K562 (cell line): Measurements from ENCODE around the gene SPINT2. TPM values are rescaled to one million over a fixed set of nuclear protein-coding genes. Genes with fewer than 3 reads are reported as not detected.

Experiments used
- ATAC-seq: fragments of 200-7000 bp; cut with Tn5 transposase; 3 replicates; pipeline ENCODE4 v1.9.1; 2020; ENCODE audit warnings: moderate library complexity
- BruUV-seq: library from RNA; stranded (reverse); fragments of 400-500 nt; replicated peaks from 2 replicates; lab custom pipeline; 2021; lab: Mats Ljungman, UMichigan
- CTCF ChIA-PET: fragments of 300-600 bp; formaldehyde crosslinking; extraction: SDS; loops from one replicate; lab custom pipeline; 2021; ENCODE audit warnings: low intra/inter-chr PET ratio; lab: Yijun Ruan, JAX
- POLR2A ChIA-PET: fragments of 300-600, 350-650 bp; sonication (Branson Sonifier 250); formaldehyde crosslinking; extraction: SDS; loops from one replicate; lab custom pipeline; 2021; ENCODE audit warnings: antibody characterized with exemption, inconsistent platforms; lab: Yijun Ruan, JAX
- DNase-seq, 4 experiments: peaks; one replicate each; pipeline versions ENCODE4 v3.0.0 to v3.0.0-alpha.2; 2011 to 2018; ENCODE audit warnings: low spot score in 3 of 4, mixed read lengths in 3 of 4; ENCODE audit errors: extremely low read depth in 1 of 4
- FAIRE-seq: peaks from 2 replicates; lab custom pipeline; 2011; peaks lifted over from hg19 to GRCh38; lab: Jason Lieb, UNC
- H2AFZ ChIP-seq: 2 replicates; pipeline ENCODE4 v1.6.0; 2011; ENCODE audit warnings: low read depth, low read length, control low read depth, inconsistent platforms
- H3K27ac ChIP-seq: fragments of 200-600 bp; 3 replicates; pipeline ENCODE4 v1.8.0; 2011; ENCODE audit warnings: low read depth, mild to moderate bottlenecking, control low read depth, inconsistent platforms, low read length, moderate library complexity, mixed read lengths; ENCODE audit errors: extremely low read depth
- H3K27me3 ChIP-seq, 2 experiments: fragments of 300-600 bp in 1 of 2; 2 replicates in 1 of 2; 3 replicates in 1 of 2; pipeline versions ENCODE4 v1.6.0 to v1.8.0; 2011; ENCODE audit warnings: inconsistent platforms in 2 of 2, low read length in 2 of 2, mild to moderate bottlenecking in 1 of 2, mixed read lengths in 1 of 2, moderate library complexity in 1 of 2; ENCODE audit not compliant: control insufficient read depth in 2 of 2, insufficient read depth in 2 of 2
- H3K36me3 ChIP-seq: fragments of 300-600 bp; 3 replicates; pipeline ENCODE4 v1.8.0; 2011; ENCODE audit warnings: mild to moderate bottlenecking, low read length, inconsistent platforms; ENCODE audit not compliant: control insufficient read depth, insufficient read depth
- H3K4me1 ChIP-seq, 2 experiments: fragments of 200-600 bp in 1 of 2; replicated peaks in 1 of 2; 2 replicates in 1 of 2; 3 replicates in 1 of 2; pipeline versions ENCODE4 v1.5.1 to v1.8.0; 2011; ENCODE audit warnings: inconsistent platforms in 2 of 2, low read length in 2 of 2, mild to moderate bottlenecking in 1 of 2, mixed read lengths in 1 of 2, moderate library complexity in 1 of 2; ENCODE audit not compliant: control insufficient read depth in 2 of 2, insufficient read depth in 2 of 2
- H3K4me2 ChIP-seq: 2 replicates; pipeline ENCODE4 v1.6.1; 2011; ENCODE audit warnings: low read length, control low read depth, inconsistent platforms, mixed read lengths; ENCODE audit not compliant: insufficient read depth
- H3K4me3 ChIP-seq: fragments of 200-600 bp; sonication (generic), shearing (Covaris generic); 2 replicates; pipeline ENCODE4 v1.5.1; 2016; ENCODE audit warnings: control low read depth, inconsistent platforms
- H3K79me2 ChIP-seq: fragments of 200-600 bp; 3 replicates; pipeline ENCODE4 v1.8.0; 2011; ENCODE audit warnings: low read length, inconsistent platforms; ENCODE audit not compliant: control insufficient read depth, insufficient read depth
- H3K9ac ChIP-seq, 2 experiments: 2 replicates each; pipeline versions ENCODE4 v1.6.0 to v1.6.1; 2011; ENCODE audit warnings: low read depth in 2 of 2, low read length in 2 of 2, control low read depth in 1 of 2, inconsistent platforms in 1 of 2, mild to moderate bottlenecking in 1 of 2, mixed read lengths in 1 of 2; ENCODE audit not compliant: insufficient read depth in 1 of 2
- H3K9me1 ChIP-seq: one replicate; pipeline ENCODE4 v1.6.0; 2011; ENCODE audit warnings: inconsistent platforms, mild to moderate bottlenecking, low read length, moderate library complexity; ENCODE audit not compliant: control insufficient read depth, insufficient read depth
- H3K9me3 ChIP-seq: replicated peaks from 2 replicates; pipeline ENCODE4 v1.5.1; 2011; ENCODE audit warnings: low read depth, low read length, inconsistent platforms; ENCODE audit not compliant: control insufficient read depth, insufficient read depth
- H4K20me1 ChIP-seq: replicated peaks from 2 replicates; pipeline ENCODE4 v1.6.1; 2011; ENCODE audit warnings: low read length, inconsistent platforms, mixed read lengths; ENCODE audit not compliant: control insufficient read depth, insufficient read depth
- ADNP ChIP-seq: fragments of 200-800 bp; sonication (Bioruptor generic); IDR thresholded peaks from 2 replicates; pipeline ENCODE4 v1.6.1; 2016; ENCODE audit warnings: missing genetic modification characterization, missing compliant biosample characterization
- BCOR ChIP-seq: fragments of 450-650 bp; IDR thresholded peaks from 2 replicates; pipeline ENCODE4 v1.6.1; 2016
- CAMTA2 ChIP-seq: fragments of 250-450 bp; sonication (Bioruptor Pico); conservative IDR thresholded peaks from 2 replicates; pipeline ENCODE4 v1.5.1; 2022
- CBX1 ChIP-seq: sonication (generic); IDR thresholded peaks from 2 replicates; pipeline ENCODE4 v1.6.1; 2016; ENCODE audit warnings: antibody characterized with exemption, low read depth, mild to moderate bottlenecking
- CBX3 ChIP-seq, 2 experiments: IDR thresholded peaks; 1 replicate in 1 of 2; 2 replicates in 1 of 2; pipeline ENCODE4 v1.6.1; 2012; ENCODE audit warnings: inconsistent platforms in 2 of 2, low read length in 2 of 2, borderline replicate concordance in 1 of 2, control low read depth in 1 of 2
- CHD4 ChIP-seq: fragments of 200-600 bp; sonication (generic); IDR thresholded peaks from 3 replicates; pipeline ENCODE4 v1.6.1; 2012; ENCODE audit warnings: low read depth, mild to moderate bottlenecking, mixed read lengths, low read length, inconsistent platforms; ENCODE audit not compliant: insufficient read depth, insufficient replicate concordance, poor library complexity, severe bottlenecking
- HDAC1 ChIP-seq, 2 experiments: fragments of 450-650 bp; IDR thresholded peaks; 2 replicates each; pipeline ENCODE4 v1.6.1; 2016 to 2017; ENCODE audit warnings: inconsistent platforms in 1 of 2, mild to moderate bottlenecking in 1 of 2, moderate library complexity in 1 of 2
- HDAC2 ChIP-seq: fragments of 450-650 bp; IDR thresholded peaks from 2 replicates; pipeline ENCODE4 v1.6.1; 2016; ENCODE audit warnings: mild to moderate bottlenecking
- KDM1A ChIP-seq, 2 experiments: fragments of 450-650 bp; IDR thresholded peaks; 2 replicates each; pipeline ENCODE4 v1.6.1; 2016; ENCODE audit warnings: mild to moderate bottlenecking in 2 of 2
- PTBP1 ChIP-seq: fragments of 200-400 bp; formaldehyde crosslinking; IDR thresholded peaks from 2 replicates; pipeline ENCODE4 v1.6.1; 2017; ENCODE audit warnings: low read depth, low read length
- RBM25 ChIP-seq: fragments of 200-400 bp; formaldehyde crosslinking; IDR thresholded peaks from 2 replicates; pipeline ENCODE4 v1.6.1; 2018; ENCODE audit warnings: low read length, low read depth, moderate library complexity; ENCODE audit not compliant: severe bottlenecking
- RCOR1 ChIP-seq, 2 experiments: IDR thresholded peaks; 2 replicates each; pipeline ENCODE4 v1.6.1; 2012; ENCODE audit warnings: low read depth in 2 of 2, low read length in 2 of 2, borderline replicate concordance in 1 of 2, improper control_type of control experiment in 1 of 2
- SMARCA5 ChIP-seq: fragments of 450-650 bp; IDR thresholded peaks from 2 replicates; pipeline ENCODE4 v1.6.1; 2016
- WGBS: fragments of 100-300 bp; shearing (Covaris generic); methylation state at CpG from one replicate; pipeline ENCODE4 v1.1.6; 2016; ENCODE audit warnings: low coverage, mixed read lengths; ENCODE audit not compliant: insufficient coverage; ENCODE audit errors: missing lambda C conversion rate; 5-methylcytosine and 5-hydroxymethylcytosine counted together
- in situ Hi-C: fragments of 300-500 bp; cut with MboI; formaldehyde crosslinking; loops from 4 replicates; pipeline ENCODE4 v1.15.0; 2018; ENCODE audit warnings: inconsistent platforms, mixed read lengths
- intact Hi-C: fragments of 100-400 bp; cut with micrococcal nuclease; formaldehyde crosslinking; loops from 2 replicates; pipeline ENCODE4 v1.14.2; 2022
- polyA plus RNA-seq, 8 experiments: library from polyadenylated mRNA; depleted of rRNA in 4 of 8; stranded (reverse) in 5 of 8; unstranded in 3 of 8; fragments of >200 nt; fragmentation: Nextera tagmentation in 2 of 8; fragmentation: Illumina TruSeq in 1 of 8; extraction: Ambion mirVana in 2 of 8; extraction: Trizol in 1 of 8; gene quantifications; 2 replicates each; pipeline versions ENCODE4 v1.2.1 to v1.2.3, GENCODE V29; 2011 to 2014; ENCODE audit warnings: inconsistent platforms in 1 of 8, missing spikeins in 1 of 8
- total RNA-seq, 7 experiments: library from RNA; depleted of rRNA in 6 of 7; stranded (reverse); fragments of >200 nt in 6 of 7; fragmentation: Illumina TruSeq in 2 of 7; extraction: Trizol in 2 of 7; gene quantifications; 2 replicates each; pipeline versions ENCODE4 v1.2.1 to v1.2.3, GENCODE V29; 2011 to 2021; ENCODE audit warnings: low replicate concordance in 1 of 7
- TF ChIP-seq, protein P1 (sequence below), 3 experiments: fragments of 200-800 bp in 1 of 3; sonication (Bioruptor generic) in 1 of 3; sonication (generic) in 1 of 3; formaldehyde crosslinking in 1 of 3; IDR thresholded peaks; 2 replicates each; pipeline versions ENCODE4 v1.6.1 to v1.8.0; 2016 to 2022; ENCODE audit warnings: mild to moderate bottlenecking in 2 of 3, missing compliant biosample characterization in 2 of 3, missing genetic modification characterization in 2 of 3, missing genetic modification reagents in 1 of 3
- TF ChIP-seq, protein P2 (sequence below), 2 experiments: fragments of 450-650 bp in 1 of 2; sonication (generic) in 1 of 2; formaldehyde crosslinking in 1 of 2; IDR thresholded peaks in 1 of 2; conservative IDR thresholded peaks in 1 of 2; 2 replicates each; pipeline versions ENCODE4 v1.6.1 to v1.8.1; 2016 to 2023; ENCODE audit warnings: mild to moderate bottlenecking in 2 of 2, moderate library complexity in 2 of 2, inconsistent platforms in 1 of 2, missing genetic modification reagents in 1 of 2

Gene SPINT2
- total and polyA plus RNA-seq, 9 of the 15 experiments (the other 6 are each of a cell fraction or from before 2014, with no cell fraction given) = 0.65 to 4.5 (median 3.4) TPM

DNA sequence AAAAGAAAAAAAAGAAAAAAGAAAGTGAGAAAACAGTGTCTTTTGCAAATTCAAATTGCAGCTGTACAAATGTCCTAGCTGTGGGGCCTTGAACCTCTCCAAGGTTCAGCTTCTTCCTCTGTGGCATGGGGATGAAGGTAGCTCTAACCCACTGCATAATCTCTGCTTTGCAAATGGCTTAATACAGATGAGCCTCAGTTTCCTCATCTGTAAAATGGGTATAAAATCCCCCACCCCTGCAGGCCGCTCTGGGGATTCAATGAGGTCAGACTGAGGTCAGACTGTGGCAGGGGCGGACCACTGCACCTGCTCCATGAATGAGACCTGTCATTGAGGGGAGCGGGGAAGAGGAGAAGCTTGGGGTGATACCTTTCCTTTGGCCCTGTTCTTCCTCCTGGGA, 46.2 kb upstream of the SPINT2 start:
- BruUV-seq = no TSS peak
- Histone ChIP-seq H2AFZ (no peak overlapping the region), H3K4me2 (no peak overlapping the region), H3K27ac (no peak overlapping the region), H3K79me2 (no peaks in the 10 kb centered on the region; the same call in 2 of the 3 replicates), H4K20me1 (no peaks in the 10 kb centered on the region), H3K27me3 (no peaks in the 10 kb centered on the region; a peak in 1 of 5 replicates), H3K4me3 (no peak overlapping the region), H3K9me1 (no peaks in the 10 kb centered on the region), H3K36me3 (no peaks in the 10 kb centered on the region), H3K9ac (no peak overlapping the region), H3K4me1 (peaks cover under 1 to 26% of the 10 kb centered on the region in 2 experiments; a peak in 4 of 5 replicates), H3K9me3 (no peaks in the 10 kb centered on the region)
- ATAC-seq = no peak
- DNase-seq = no peak
- intact Hi-C loops = no loop called here
- TF ChIP-seq ADNP (tag) = peak; percentile 95
- TF ChIP-seq HDAC1 (IDR thresholded peaks at IDR 0.05) = no peak
- TF ChIP-seq PTBP1 = 0 out of 2 replicates have a peak, but pooled peaks have one; percentile 32
- TF ChIP-seq CAMTA2 = no peak
- TF ChIP-seq, protein P1, sequence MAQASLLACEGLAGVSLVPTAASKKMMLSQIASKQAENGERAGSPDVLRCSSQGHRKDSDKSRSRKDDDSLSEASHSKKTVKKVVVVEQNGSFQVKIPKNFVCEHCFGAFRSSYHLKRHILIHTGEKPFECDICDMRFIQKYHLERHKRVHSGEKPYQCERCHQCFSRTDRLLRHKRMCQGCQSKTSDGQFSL (CRISPR knock-in tag; IDR thresholded peaks at IDR 0.05) = peak; percentile 92
- TF ChIP-seq, protein P1 (tag; IDR thresholded peaks at IDR 0.05) = peak in 1 of 2 experiments; percentile 83; a peak in 2 of 4 replicates
- TF ChIP-seq CBX1 = peak; percentile 63; the same call in 1 of the 2 replicates
- peak; percentile 89 for TF ChIP-seq RBM25
- peak in 1 of 2 experiments; percentile 56; a peak in 1 of 3 replicates for TF ChIP-seq CBX3 (IDR thresholded peaks at IDR 0.05; ENCODE audit: borderline replicate concordance in 1 of 2, low read length in 2 of 2)
- TF ChIP-seq HDAC2 = peak; percentile 86
- TF ChIP-seq KDM1A (IDR thresholded peaks at IDR 0.05) = peak; percentile 75 to 88
- TF ChIP-seq, protein P2, sequence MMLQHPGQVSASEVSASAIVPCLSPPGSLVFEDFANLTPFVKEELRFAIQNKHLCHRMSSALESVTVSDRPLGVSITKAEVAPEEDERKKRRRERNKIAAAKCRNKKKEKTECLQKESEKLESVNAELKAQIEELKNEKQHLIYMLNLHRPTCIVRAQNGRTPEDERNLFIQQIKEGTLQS (IDR thresholded peaks at IDR 0.05) = no peak
- TF ChIP-seq, protein P2 (CRISPR knock-in tag; conservative IDR thresholded peaks at IDR 0.05) = no peak
- peak; percentile 58 to 82; a peak in 3 of 4 replicates for TF ChIP-seq RCOR1 (IDR thresholded peaks at IDR 0.05; ENCODE audit: borderline replicate concordance in 1 of 2, low read depth in 2 of 2, low read length in 2 of 2)
- peak; percentile 79 for TF ChIP-seq CHD4
- TF ChIP-seq SMARCA5 = peak; percentile 87
- peak; percentile 98 for TF ChIP-seq BCOR
- in situ Hi-C loops = no loop called here
- WGBS = 76% methylated on average over 3 of the region's 3 CpGs
- POLR2A ChIA-PET = interaction anchor here (0.6 kb wide), 1 partner anchor 207 kb away, joined by 3 read pairs; no protein-coding TSS in a partner anchor
- no peak for FAIRE-seq
- CTCF ChIA-PET = no interaction called here
